ENCODE results near the gene C13orf46. TPM values are rescaled to one million over a fixed set of nuclear protein-coding genes. Genes with fewer than 3 reads are reported as not detected.

C13orf46 gene
- total RNA-seq, 4 donors from 2014 or later, result 0.17 to 0.94 (median 0.44) TPM; not detected in 1

DNA sequence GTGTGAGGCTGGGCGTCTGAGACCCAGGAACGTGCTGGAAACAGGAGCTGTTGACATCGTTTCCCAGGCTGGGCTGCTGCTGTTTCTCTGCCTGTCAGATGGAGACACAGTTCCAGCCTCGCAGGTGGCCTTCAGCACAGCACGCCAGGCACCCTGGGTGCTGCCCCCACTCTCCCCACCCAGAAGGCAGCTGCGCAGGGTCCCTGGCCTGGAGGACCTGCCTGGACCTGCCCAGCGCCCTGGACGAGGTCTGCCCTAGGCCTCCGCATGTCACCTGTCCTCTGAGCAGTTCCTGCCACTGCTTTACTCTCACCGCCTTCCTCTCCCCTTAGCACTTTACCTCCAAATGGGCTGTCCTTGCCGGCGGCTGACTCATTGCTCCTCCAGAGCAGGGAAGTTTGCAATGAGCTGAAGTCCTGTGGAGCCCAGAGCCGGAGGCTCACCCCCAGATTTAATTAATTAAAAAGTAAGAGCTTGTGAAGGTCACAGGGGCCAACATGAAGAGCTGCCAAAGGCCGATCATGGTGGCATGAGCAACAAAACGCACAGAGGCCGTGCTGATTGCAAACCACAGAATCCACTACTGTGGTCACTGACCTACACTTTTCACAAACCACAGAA is 32.2 kb downstream of the C13orf46 start:
- no peak for TF ChIP-seq CTCF (IDR thresholded peaks at IDR 0.05; ENCODE audit: low read depth)

GRCh38 chr13:113939944-113940297 is 34.0 kb downstream of the C13orf46 start:
- no peak for TF ChIP-seq CTCF (IDR thresholded peaks at IDR 0.05; ENCODE audit: low read depth)

GRCh38 chr13:113939129-113939943 is 34.5 kb downstream of the C13orf46 start:
- no peak for TF ChIP-seq CTCF (IDR thresholded peaks at IDR 0.05; ENCODE audit: low read depth)

DNA sequence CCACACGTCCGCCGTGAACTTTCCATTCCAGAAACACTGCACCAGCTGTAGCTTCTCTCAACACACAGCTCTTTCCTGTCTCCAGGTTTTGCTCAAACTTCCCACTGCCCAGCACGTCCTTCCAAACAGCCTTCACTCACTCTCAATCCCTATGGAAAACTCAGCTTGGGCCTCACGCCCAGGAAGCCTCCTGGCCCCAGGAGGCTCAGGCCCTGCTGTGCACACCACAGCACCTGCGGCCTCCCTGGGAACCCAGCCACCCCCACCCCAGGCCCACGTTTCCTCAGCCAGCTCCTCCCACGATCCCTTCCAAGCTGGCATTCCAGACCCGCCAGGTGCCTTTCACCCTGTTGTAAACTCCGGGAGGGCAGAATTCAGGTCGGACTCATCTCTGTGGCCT is 35.2 kb downstream of the C13orf46 start:
- no peak for TF ChIP-seq CTCF (IDR thresholded peaks at IDR 0.05; ENCODE audit: low read depth)

- no peak for TF ChIP-seq CTCF (IDR thresholded peaks at IDR 0.05; ENCODE audit: low read depth)
These were observed 35.6 kb downstream of the C13orf46 start for GRCh38 chr13:113938246-113938645.

DNA sequence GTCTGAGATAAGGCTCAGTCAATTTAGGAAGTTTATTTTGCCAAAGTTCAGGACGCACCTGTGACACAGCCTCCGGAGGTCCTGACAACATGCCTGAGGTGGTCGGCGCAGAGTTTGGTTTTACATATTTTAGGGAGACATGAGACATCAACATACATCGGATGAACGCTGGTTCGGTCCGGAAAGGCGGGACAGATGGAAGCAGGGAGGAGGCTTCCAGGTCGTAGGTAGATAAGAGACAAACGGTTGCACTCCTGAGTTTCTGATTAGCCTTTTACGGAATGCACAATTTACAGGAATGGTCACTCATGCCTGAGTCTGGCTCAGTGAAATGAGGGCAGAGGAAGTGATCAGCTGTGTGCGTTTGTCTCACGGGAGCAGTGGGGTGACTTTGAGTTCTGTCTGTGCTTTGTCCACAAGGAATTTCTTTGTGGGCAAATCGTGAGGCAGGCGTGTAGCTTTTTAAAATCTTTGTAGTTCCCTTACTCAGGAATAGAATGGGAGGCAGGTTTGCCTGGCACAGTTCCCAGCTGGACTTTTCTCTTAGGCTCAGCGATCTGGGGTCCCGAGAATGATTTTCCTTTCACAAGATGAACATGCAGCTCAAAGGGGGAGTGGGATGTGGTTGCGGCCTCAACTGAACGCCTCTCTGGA is 36.2 kb downstream of the C13orf46 start:
- no peak for TF ChIP-seq CTCF (IDR thresholded peaks at IDR 0.05; ENCODE audit: low read depth)

DNA sequence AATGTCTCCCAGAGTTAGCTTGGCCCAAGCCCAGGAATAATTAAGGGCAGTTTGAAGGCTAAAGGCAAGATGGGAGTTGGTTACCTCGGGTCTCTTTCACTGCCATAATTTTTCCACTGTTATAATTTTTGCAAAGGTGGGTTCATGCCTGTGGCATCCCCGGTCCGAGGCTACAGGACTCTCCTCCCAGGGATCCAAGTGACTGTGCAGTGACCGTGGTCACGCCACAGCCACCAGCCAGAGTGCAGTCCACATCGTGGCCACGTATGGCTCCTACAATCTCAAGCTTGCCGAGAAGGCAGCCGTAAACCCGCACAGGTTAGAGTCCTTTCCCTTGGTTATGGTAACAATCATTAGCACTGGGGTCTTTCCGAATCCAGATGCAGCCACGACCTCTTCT is 36.8 kb downstream of the C13orf46 start:
- TF ChIP-seq CTCF (IDR thresholded peaks at IDR 0.05; ENCODE audit: low read depth), result no peak

Data from subcutaneous adipose tissue (tissue), 4 donors.